ENCODE data around the gene KCNN3. TPM values are rescaled to one million over a fixed set of nuclear protein-coding genes. Genes with fewer than 3 reads are reported as not detected.
A peak's percentile ranks its signal among the peaks of the same experiment; 100 is the strongest.
"Not testable (repeated sequence)": the region's sequence is repeated elsewhere in the genome, so short reads cannot be mapped to it uniquely, and the experiment has no call there.

KCNN3 gene
- 1 to 10 TPM; 1.9 to 2.0 TPM for total RNA-seq
- long read RNA-seq, donor 1, full-length matches to known transcripts: 1 of 5 reads
- long read RNA-seq, donor 1, partial matches to known transcripts: 0 of 5 reads
- long read RNA-seq, donor 1, other reads (novel, unspliced or antisense): 4 of 5 reads
- long read RNA-seq, donor 2, full-length matches to known transcripts: 3 of 5 reads
- long read RNA-seq, donor 2, partial matches to known transcripts: 0 of 5 reads
- long read RNA-seq, donor 2, other reads (novel, unspliced or antisense): 2 of 5 reads

DNA sequence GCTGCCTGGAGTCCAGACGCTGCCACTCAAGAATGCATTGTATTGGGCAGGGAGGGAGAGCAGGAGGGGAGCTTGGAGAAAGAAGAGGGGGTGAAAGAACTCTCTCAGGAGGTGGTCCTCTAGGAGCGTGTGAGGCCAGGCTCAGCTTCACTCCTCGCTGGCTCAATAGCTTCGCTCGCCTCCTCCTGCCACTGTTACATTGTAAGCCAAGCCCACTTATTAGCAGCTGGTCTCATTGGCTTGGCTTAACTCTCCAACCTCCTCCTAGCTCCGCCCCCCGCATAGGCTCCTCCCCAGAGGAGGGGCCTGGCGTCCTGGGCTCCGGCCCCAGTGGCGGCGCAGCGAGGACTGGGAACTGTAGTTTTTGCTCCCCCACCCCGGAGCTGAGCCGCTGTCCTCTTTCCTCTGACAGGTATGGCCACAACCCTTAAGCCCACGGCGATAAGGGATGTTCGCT lies at the start of gene KCNN3:
Gene KCNN3, minus strand, starts transcription at position 167 of the 457 bp plus-strand sequence. CDS start 317 bp downstream, outside the sequence.
- DNase-seq (ENCODE audit: low spot score): peak; percentile 96
- intact Hi-C loops (cut with DNase I): loop anchor here (5.0 to 10.0 kb wide), 2 partner anchors 308 to 385 kb away; no protein-coding TSS in a partner anchor

DNA sequence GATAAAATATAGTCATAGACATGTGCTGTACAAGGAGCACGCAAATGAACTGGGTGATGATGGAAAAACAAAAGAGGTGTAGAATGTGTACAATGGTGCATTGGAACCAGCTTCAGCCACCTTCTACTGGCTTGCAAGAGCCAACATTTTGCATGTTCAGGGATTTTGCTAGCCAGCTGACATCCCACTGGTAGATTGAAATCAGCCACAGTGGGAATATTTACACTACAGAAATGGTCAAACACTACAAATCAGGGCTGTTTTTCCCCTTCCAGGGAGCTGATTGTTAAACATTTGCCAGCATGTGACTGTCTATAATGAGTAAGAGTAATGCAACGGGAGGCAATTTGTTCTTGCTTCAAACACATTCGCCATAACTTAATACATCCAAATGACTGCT lies 43.2 kb upstream of the KCNN3 start:
- no peak for DNase-seq (ENCODE audit: low spot score)
- intact Hi-C loops (cut with DNase I): no loop called here

DNA sequence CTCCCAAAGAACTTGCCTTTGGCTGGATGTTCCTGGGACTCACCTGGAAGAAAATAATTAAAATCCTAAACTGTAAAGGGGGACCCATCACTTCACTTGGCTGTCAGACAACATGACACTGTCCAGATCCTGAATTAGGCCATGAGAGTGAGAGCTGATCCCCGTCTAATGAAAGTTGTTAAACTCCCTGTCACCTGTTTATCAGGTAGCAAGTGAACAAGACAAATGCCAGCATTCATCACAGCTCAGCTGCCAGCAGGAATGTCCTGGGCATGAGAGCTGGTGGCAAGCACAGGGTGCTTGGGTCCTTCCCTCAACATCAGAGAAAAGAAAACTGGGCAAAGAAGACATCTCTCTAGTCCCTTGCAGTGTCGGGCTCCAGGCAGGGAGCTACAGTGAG lies 42.7 kb upstream of the KCNN3 start:
- intact Hi-C loops (cut with DNase I): no loop called here
- DNase-seq (ENCODE audit: low spot score): peak; percentile 5

DNA sequence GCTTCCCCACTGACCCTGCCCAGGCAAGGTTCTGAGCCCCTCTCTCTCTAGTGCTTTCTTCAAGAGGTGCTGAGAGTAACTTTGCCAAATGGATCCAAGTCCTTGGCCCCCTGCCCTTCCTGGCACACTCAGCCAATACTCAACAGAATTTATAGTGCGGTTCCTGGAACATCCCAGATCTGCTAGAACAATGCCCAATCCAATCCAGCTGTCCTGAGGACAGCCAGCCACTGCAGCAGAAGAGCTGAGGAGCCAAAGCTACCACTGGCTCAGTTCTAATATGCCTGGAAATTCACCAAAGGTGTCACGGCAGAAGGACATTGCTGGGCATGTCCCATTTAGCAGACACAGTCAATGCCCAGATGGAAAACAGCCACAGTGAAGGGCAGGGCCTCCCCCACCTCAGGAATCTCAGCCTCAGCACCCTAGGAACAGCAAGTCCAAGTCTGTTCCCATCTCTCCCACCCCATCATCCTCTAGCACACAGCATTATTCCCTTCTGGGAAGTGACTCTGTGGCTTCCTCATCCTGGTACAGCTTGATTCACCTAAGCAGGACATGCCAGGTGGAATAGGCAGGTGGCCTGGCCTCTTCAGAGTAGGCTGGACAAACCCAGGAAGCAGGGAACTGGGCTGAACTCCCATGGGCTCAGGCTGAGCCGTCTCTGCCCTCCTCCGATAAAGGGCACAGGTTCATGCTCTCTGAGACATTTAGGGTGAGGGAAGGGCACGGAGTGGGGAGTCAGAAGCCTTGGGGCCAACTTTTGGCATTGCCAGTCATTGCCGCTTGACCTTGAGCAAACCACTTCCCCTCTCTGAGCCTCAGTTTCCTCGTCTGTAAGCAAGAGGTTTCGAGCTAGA lies 41.8 kb upstream of the KCNN3 start:
- intact Hi-C loops (cut with DNase I): no loop called here
- DNase-seq (ENCODE audit: low spot score): peak; percentile 55

DNA sequence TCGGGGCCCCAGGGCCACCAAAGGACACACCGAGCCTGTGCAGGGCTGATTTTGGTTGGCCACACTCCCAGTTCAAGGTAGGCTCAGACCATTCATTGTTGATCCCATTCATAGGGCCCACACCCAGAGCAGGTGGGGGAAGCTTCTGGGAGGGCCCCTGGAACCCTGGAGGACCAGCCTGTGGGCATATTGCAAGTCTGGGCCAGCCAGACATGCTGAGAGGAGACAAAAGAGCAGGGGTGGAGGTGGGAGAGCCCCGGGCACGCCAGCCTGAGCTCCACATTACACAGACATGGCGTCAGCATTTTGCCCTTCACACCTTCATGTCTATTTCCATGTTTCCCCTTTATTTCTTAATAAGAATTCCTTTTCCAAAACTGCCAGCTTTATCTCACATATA lies 40.8 kb upstream of the KCNN3 start:
- intact Hi-C loops (cut with DNase I): no loop called here
- peak; percentile 37 for DNase-seq (ENCODE audit: low spot score)

DNA sequence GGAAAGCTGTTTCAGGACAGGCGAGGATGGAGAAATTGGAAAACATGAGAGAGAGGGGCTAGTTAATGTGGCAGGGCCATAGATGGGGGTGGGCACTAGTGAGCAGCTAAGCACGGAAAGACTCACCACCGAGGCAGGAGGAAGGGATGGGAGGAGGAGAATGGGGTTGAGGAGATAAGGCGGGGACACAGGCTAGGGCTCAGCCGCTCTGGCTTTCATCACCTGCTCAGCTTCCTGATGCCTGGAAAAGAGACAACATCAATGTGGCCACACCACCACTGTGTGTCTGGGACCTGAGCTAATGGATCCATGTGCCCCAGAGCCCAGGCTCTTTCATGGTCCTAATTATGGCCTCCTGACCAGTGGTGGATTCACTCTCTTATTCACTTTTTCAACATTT lies 38.9 kb upstream of the KCNN3 start:
- no peak for DNase-seq (ENCODE audit: low spot score)
- intact Hi-C loops (cut with DNase I): no loop called here

DNA sequence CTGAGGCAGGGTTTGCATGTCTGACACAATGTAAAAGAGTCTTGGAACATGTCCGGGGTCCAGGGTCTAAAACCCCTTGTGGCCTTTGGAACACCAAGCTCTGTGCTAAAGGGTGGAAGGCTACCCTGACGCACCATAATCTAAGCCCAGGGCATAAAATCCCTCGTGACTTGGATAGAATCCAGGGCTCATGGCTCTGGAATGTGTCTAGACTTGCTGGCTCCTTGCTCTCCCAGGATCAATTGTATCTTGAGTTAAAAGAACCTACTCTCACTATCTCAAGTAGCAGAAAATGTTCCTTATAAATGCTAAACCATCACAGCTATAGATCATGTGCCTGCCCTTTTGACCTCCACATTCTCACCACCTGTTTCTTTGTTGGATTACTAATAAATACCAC lies 38.0 kb upstream of the KCNN3 start:
- intact Hi-C loops (cut with DNase I); DNase-seq (ENCODE audit: low spot score): not testable (repeated sequence)

DNA sequence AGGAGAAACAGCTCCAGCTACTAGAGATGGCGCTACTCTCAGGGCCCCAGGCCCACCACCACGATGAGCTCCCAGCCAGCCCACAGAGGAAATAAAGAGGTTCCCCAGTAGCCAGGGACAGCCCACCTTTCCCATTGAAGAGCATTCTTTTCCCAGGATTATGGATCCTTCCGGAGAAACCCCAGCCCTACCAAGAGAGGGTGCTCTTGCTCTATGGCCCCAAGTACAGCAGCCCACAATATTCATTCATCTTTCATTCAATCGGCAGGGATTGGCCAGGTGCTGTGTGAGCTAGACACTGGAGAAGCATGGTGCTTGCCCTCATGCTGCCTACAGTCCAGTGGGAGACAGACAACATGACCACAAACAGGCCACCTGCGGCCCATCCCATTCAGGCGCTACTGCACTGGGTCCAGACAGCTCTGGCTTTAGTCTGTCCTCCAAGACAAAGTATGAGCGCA lies 36.6 kb upstream of the KCNN3 start:
- intact Hi-C loops (cut with DNase I): no loop called here

DNA sequence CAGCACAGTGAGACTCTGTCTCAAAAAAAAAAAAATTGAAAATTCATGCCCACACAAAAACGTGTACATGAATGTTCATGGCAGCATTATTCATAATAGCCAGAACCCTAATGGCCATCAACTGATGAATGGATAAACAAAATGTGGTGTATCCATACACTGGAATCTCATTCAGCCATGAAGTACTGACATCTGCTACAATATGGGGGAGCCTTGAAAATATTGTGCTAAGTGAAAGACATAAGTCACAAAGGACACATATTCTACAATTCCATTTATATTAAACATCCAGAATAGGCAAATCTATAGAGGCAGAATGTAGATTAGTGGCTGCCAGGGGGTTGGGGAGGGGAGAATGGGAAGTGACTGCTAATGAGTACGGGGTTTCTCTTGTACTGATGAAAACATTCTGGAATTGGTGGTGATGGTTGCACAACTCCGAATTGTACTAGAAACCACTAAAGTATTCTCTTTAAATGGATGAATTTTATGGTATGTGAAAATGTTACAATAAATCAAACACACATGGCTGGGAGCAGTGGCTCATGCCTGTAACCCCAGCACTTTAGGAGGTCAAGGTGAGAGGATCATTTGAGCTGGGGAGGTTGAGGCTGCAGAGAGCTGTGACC lies 33.0 kb upstream of the KCNN3 start:
- intact Hi-C loops (cut with DNase I): no loop called here
- DNase-seq (ENCODE audit: low spot score): no peak

More for the DNA sequence above, 36.6 kb upstream of the KCNN3 start:
- DNase-seq (ENCODE audit: low spot score): no peak

DNA sequence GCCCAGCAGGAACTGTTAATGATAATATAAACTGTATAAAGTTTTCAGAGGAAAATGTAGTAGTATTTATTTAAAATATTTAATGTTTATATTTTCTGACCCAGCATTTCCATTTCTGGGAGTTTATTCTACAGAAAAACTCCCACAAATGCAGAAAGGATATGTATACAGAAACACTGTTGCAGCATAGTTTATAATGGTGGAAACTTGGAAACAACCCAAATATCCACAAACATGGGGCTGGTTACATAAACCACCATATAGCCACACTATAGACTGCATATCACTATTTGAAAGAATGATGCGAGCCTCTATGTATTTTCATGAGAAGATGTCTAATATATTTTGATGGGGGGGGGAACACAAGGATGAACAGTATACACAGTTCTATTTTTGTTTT lies 31.5 kb upstream of the KCNN3 start:
- intact Hi-C loops (cut with DNase I): no loop called here
- DNase-seq (ENCODE audit: low spot score): no peak

DNA sequence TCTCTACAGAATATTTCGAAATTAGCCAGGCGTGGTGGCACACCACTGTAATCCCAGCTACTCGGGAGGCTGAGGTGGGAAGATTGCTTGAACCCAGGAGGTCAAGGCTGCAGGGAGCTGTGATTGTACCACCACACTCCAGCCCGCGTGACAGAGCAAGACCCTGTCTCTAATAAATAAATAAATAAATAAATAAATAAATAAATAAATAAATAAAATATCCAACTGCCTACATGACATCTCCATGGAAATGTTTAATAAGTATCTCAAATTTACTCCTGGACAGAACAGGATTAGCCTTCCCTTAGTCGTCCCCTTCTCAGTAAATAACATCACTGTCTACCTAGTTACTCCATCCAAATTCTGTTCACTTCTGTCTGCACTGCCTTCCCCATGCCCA lies 29.0 kb upstream of the KCNN3 start:
- intact Hi-C loops (cut with DNase I): no loop called here
- DNase-seq (ENCODE audit: low spot score): no peak

DNA sequence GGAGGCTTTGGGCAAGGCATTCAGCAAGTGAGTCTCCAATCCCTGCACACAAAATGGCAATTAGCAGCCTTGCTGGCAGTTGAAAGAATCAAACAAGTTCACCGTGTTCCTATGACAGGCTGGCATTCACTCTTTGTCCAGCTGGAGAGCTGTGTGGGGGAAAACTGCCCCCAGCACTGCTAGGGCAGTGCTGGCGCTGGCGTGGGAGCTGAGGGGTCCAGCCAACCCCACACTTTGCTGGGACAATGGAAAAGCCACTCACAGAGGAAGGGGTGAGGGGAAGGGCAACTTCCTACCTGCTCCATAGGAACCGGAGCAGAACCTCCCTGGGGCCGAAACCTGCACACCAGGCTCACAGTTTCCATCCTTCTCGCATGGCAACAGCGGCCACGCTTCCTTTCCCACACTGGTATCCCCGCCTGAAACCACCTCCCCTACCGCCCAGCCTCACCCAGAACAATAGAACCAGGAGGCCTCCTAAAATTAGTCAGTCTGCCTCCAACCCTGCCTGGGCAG lies 26.7 kb upstream of the KCNN3 start:
- intact Hi-C loops (cut with DNase I): no loop called here
- DNase-seq (ENCODE audit: low spot score): no peak

DNA sequence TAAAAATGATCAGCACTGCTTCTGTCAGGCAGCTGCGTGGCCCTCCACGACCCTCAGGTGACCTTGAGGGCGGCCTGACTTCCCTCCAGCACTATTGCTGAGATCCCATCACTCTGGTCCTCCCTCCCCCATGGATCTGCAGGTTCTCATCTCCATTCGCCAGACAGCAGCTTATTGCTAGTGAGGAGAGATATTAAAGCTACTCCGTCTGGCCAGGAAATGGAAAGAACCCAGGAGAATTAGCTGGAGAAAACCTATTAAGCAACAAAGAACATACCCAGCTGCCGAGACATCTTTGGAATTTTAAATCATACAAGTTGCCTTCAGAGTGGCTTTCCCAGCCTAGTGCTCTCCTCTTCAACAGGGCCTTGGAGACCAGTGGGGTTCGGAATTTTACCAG lies 25.7 kb upstream of the KCNN3 start:
- intact Hi-C loops (cut with DNase I): no loop called here
- no peak for DNase-seq (ENCODE audit: low spot score)

DNA sequence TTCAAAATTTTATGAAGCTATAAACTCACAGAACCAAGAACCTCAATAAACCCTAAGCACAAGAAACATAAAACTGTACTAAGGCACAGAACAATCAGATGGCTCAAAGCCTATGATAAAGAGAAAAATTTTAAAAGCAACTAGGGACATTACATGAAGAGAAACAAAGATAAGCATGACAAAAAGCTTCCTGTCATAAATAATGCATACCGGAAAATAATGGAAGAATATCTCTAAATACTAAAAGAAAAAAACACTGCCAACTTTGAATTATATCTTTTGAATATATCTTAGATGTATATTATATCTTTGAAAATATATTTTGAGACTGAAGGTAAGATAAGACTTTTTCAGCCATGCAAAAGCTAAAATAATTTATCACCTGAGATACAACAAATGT lies 21.4 kb upstream of the KCNN3 start:
- no peak for DNase-seq (ENCODE audit: low spot score)
- intact Hi-C loops (cut with DNase I): no loop called here

DNA sequence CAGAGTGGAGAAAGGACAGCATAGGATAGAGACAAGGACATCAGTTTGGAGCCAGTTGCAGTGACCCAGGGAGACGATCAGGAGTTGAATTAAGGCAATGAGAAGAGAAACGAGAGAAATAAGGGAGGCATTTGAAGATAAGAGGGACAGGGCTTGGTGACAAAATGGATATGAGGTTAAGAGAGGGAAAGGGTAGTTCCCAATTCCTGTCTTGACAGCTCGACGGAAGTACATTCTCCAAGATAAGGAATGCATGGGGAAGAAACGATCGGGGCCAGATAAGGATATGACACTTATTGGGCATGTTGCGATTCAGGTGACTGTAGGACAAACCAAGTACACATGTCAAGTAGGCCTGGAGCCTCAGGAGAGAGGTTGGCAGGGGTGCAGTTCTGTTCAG lies 18.7 kb upstream of the KCNN3 start:
- intact Hi-C loops (cut with DNase I): loop anchor here in 1 of 2 donors (10.0 kb wide), 1 partner anchor 324 kb away; the partner anchor contains the start of gene CHRNB2
- no peak for DNase-seq (ENCODE audit: low spot score)

DNA sequence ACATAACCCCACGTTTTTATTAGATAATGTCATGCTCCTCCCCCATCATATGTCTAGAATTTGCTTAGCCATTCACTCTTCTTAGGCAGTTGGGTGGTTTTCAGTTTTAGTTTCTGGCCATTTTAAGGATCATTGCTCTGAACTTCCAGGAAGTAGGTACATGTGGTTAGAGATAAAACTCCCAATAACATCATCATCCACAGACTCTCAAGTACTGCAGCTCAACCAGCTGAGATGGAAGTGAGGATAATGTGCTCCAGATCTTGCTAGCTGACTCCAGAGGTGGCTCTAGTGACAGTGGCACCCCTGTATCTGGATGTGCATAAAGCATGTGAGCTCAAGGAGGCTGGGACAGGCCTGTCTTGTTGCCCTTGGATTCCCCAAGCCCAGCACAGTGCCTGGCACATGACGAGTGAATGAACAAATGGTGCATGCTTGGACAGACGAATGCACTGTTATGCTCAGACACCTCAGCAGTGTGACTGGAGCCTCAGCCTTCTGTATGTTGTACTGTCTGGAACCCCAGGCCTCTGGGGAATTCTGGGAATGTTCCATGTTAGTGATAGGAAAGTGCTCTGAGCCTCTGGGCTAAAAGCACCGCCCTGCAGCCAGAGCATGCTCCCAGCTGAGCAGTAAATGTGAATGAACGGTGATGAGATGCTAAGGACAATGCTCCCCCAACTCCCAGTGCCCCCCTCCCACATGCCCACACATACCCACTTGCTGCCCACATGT lies 16.4 kb upstream of the KCNN3 start:
- intact Hi-C loops (cut with DNase I): loop anchor here in 1 of 2 donors (10.0 kb wide), 1 partner anchor 322 kb away; the partner anchor contains the start of gene CHRNB2
- DNase-seq (ENCODE audit: low spot score): no peak

DNA sequence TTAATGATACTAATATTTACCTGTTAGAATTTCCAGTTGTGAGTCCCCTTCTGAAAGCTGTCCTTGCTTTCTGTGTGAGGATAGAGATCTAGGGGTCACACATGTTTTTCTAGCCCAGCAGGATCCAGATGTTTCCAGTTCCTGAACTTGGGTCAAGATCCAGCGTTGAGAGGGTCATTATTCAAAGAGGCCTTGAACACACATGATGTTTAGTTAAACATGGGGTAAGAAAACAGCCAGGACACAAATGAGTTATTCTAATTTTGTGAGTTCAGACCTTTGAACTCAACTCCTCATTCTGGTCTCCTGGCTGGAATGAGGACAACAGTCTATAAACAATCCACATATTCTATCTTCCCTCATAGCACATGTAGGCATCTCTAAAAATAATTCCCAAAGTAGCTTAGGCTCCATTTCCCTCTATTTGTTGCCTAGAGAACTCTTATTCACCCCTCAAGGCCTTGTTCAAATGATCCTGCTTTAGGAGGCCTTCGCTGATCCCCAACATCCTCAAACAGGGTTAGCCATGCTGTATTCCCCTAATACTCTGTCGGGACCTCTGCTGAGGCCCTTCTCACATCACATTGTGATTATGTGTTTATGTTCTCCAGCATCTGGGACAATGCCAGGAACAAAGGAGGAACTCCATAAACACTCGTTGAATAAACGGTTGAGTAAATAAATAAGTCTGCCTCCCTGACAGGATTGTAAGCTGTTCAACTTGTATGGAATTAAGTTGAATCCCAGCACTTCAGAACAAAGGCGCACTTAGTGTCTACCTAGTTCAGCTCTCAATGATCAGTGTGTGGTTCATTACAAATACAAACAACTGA lies 15.0 kb upstream of the KCNN3 start:
- intact Hi-C loops (cut with DNase I): loop anchor here in 1 of 2 donors (10.0 kb wide), 1 partner anchor 320 kb away; the partner anchor contains the start of gene CHRNB2
- DNase-seq (ENCODE audit: low spot score): no peak
